ENCODE results near the gene GULP1.

DNA sequence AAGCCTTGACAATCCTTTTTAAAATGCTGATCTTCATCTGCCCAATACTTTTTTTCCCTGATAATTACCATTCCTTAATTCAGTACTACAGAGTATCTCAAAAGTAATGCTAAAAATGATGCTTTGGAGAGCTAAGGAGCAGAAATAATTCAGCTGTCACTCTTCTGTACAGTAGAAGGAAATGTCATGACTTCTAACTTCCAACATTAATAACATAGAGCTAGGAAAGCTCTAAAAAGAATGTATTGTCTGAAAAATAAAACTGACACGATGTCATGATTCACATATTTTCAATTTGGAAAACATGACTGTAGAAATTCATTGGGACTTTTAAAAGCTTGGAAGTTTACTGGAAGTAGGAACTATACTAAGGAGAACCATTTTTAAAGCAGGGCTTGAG, 212.3 kb downstream of the GULP1 start:
- TF ChIP-seq, protein P1, sequence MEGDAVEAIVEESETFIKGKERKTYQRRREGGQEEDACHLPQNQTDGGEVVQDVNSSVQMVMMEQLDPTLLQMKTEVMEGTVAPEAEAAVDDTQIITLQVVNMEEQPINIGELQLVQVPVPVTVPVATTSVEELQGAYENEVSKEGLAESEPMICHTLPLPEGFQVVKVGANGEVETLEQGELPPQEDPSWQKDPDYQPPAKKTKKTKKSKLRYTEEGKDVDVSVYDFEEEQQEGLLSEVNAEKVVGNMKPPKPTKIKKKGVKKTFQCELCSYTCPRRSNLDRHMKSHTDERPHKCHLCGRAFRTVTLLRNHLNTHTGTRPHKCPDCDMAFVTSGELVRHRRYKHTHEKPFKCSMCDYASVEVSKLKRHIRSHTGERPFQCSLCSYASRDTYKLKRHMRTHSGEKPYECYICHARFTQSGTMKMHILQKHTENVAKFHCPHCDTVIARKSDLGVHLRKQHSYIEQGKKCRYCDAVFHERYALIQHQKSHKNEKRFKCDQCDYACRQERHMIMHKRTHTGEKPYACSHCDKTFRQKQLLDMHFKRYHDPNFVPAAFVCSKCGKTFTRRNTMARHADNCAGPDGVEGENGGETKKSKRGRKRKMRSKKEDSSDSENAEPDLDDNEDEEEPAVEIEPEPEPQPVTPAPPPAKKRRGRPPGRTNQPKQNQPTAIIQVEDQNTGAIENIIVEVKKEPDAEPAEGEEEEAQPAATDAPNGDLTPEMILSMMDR (conservative IDR thresholded peaks at IDR 0.05; ENCODE audit: low read depth in 2 of 2): no peak
- TF ChIP-seq EZH2phosphoT487 (IDR thresholded peaks at IDR 0.05; ENCODE audit: unreplicated experiment): no peak
- TF ChIP-seq POLR2AphosphoS5 (IDR thresholded peaks at IDR 0.05; ENCODE audit: low read depth): no peak

Data from GM23338 (cell line).